ENCODE measurements around the gene CAGE1.

GRCh38 chr6:7401075-7401474 lies 11.5 kb upstream of the CAGE1 start:
- TF ChIP-seq, protein P1, sequence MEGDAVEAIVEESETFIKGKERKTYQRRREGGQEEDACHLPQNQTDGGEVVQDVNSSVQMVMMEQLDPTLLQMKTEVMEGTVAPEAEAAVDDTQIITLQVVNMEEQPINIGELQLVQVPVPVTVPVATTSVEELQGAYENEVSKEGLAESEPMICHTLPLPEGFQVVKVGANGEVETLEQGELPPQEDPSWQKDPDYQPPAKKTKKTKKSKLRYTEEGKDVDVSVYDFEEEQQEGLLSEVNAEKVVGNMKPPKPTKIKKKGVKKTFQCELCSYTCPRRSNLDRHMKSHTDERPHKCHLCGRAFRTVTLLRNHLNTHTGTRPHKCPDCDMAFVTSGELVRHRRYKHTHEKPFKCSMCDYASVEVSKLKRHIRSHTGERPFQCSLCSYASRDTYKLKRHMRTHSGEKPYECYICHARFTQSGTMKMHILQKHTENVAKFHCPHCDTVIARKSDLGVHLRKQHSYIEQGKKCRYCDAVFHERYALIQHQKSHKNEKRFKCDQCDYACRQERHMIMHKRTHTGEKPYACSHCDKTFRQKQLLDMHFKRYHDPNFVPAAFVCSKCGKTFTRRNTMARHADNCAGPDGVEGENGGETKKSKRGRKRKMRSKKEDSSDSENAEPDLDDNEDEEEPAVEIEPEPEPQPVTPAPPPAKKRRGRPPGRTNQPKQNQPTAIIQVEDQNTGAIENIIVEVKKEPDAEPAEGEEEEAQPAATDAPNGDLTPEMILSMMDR (IDR thresholded peaks at IDR 0.05) = no peak
- TF ChIP-seq POLR2A (IDR thresholded peaks at IDR 0.05) = no peak

All from body of pancreas (tissue), 4 donors.